Measurements from ENCODE around the gene PRPSAP1.

Gene PRPSAP1

GRCh38 chr17:76264755-76265623, 88.7 kb downstream of the PRPSAP1 start, which contains the start of gene UBALD2:
Gene UBALD2 (plus strand): TSS chr17:76265348. CDS start chr17:76265506, 158 bp downstream.
- DNase-seq, result peak; percentile 99

GRCh38 chr17:76264425-76264754, 89.3 kb downstream of the PRPSAP1 start:
- peak; percentile 39 for DNase-seq

- no peak for DNase-seq
These were observed 89.8 kb downstream of the PRPSAP1 start for GRCh38 chr17:76263896-76264295.

- DNase-seq, result peak; percentile 30
These were observed 90.9 kb downstream of the PRPSAP1 start for GRCh38 chr17:76262732-76263344.

- DNase-seq, result no peak
These were observed 92.1 kb downstream of the PRPSAP1 start for GRCh38 chr17:76261421-76262215.

- DNase-seq, result no peak
These were observed 93.0 kb downstream of the PRPSAP1 start for GRCh38 chr17:76260669-76261068.

- DNase-seq, result no peak
These were observed 93.5 kb downstream of the PRPSAP1 start for GRCh38 chr17:76260220-76260619.

Data from activated CD4-positive, alpha-beta T cell treated with anti-CD3 and anti-CD28 coated beads for 48 hours (primary cell).